ENCODE measurements around the gene APLN. TPM values are rescaled to one million over a fixed set of nuclear protein-coding genes. Genes with fewer than 3 reads are reported as not detected.

Gene APLN
- total and polyA plus RNA-seq, 10 donors: 0.09 to 2.0 (median 0.26) TPM; not detected in 2

GRCh38 chrX:129679901-129680300 is 25.1 kb upstream of the APLN start:
- DNase-seq: no peak
- peaks cover 0 to 15% (median 7%) of the 10 kb centered on the region in 6 donors for H3K4me1 ChIP-seq
- intact Hi-C loops (cut with DNase I; ENCODE audit: low total_unique reads): no loop called here
- H3K27ac ChIP-seq: no peak overlapping the region
- no peaks in the 10 kb centered on the region for H3K36me3 ChIP-seq
- no peak overlapping the region for H3K4me3 ChIP-seq
- WGBS, 5 donors: 90 to 100% (median 100%) methylated on average over 1 of the region's 1 CpG
- H3K9me3 ChIP-seq: no peaks in the 10 kb centered on the region
- H3K27me3 ChIP-seq (replicated peaks in 1 of 7): peaks cover 0 to 4% (median 0%) of the 10 kb centered on the region in 7 donors
- no peak for TF ChIP-seq POLR2A (IDR thresholded peaks at IDR 0.05)
- TF ChIP-seq CTCF (IDR thresholded peaks at IDR 0.05 in 8 of 11, conservative IDR thresholded peaks at IDR 0.05 in 3 of 11): no peak
- no peak for TF ChIP-seq POLR2AphosphoS5 (IDR thresholded peaks at IDR 0.05)

GRCh38 chrX:129678614-129679195 is 23.9 kb upstream of the APLN start:
- intact Hi-C loops (cut with DNase I; ENCODE audit: low total_unique reads): no loop called here
- WGBS, 5 donors: 11 to 52% (median 31%) methylated on average over 8 to 14 of the region's 14 CpGs
- Histone ChIP-seq H3K27me3 (replicated peaks in 1 of 7) (peaks cover 0 to 4% (median 0%) of the 10 kb centered on the region in 7 donors), H3K4me1 (peaks cover 0 to 15% (median 7%) of the 10 kb centered on the region in 6 donors), H3K4me3 (peak overlapping the region; percentile 7 to 61 (median 32)), H3K9me3 (no peaks in the 10 kb centered on the region), H3K36me3 (no peaks in the 10 kb centered on the region), H3K27ac (peak overlapping the region in 6 of 8 donors; percentile 36 to 72 (median 64))
- peak; percentile 78 for DNase-seq
- TF ChIP-seq CTCF (IDR thresholded peaks at IDR 0.05 in 8 of 11, conservative IDR thresholded peaks at IDR 0.05 in 3 of 11): peak in 1 of 11 experiments; percentile 1
- no peak for TF ChIP-seq POLR2AphosphoS5 (IDR thresholded peaks at IDR 0.05)

- Histone ChIP-seq H3K9me3 (peaks cover 0 to 11% (median 0%) of the 10 kb centered on the region in 8 donors), H3K4me1 (no peaks in the 10 kb centered on the region), H3K27me3 (replicated peaks in 1 of 7) (peaks cover 0 to 6% (median 0%) of the 10 kb centered on the region in 7 donors), H3K4me3 (no peak overlapping the region), H3K27ac (no peak overlapping the region), H3K36me3 (no peaks in the 10 kb centered on the region)
- no peak for TF ChIP-seq CTCF (IDR thresholded peaks at IDR 0.05 in 8 of 11, conservative IDR thresholded peaks at IDR 0.05 in 3 of 11)
- TF ChIP-seq POLR2A (IDR thresholded peaks at IDR 0.05): no peak
- TF ChIP-seq POLR2AphosphoS5 (IDR thresholded peaks at IDR 0.05): no peak
- intact Hi-C loops (cut with DNase I; ENCODE audit: low total_unique reads): no loop called here
- DNase-seq: no peak
Measured at GRCh38 chrX:129667412-129667811, 12.7 kb upstream of the APLN start.

- TF ChIP-seq POLR2A (IDR thresholded peaks at IDR 0.05) (no peak), POLR2AphosphoS5 (IDR thresholded peaks at IDR 0.05) (no peak), CTCF (IDR thresholded peaks at IDR 0.05 in 8 of 11, conservative IDR thresholded peaks at IDR 0.05 in 3 of 11) (no peak)
- 40 to 79% (median 46%) methylated on average over 3 to 7 of the region's 7 CpGs for WGBS, 5 donors
- Histone ChIP-seq H3K4me1 (no peaks in the 10 kb centered on the region), H3K27ac (no peak overlapping the region), H3K27me3 (replicated peaks in 1 of 7) (peaks cover 0 to 6% (median 0%) of the 10 kb centered on the region in 7 donors), H3K9me3 (peaks cover 0 to 5% (median 0%) of the 10 kb centered on the region in 8 donors), H3K4me3 (no peak overlapping the region), H3K36me3 (no peaks in the 10 kb centered on the region)
- intact Hi-C loops (cut with DNase I; ENCODE audit: low total_unique reads): no loop called here
- DNase-seq: no peak
Measured at GRCh38 chrX:129665916-129666644, 11.3 kb upstream of the APLN start.

All from spleen (tissue), 11 donors.